Endothelial cell of umbilical vein (primary cell): ENCODE measurements around the gene CAMSAP1. TPM values are rescaled to one million over a fixed set of nuclear protein-coding genes. Genes with fewer than 3 reads are reported as not detected.

Experiments
- BruUV-seq: library from RNA; stranded (reverse); fragments of 400-500 nt; replicated peaks from 2 replicates; lab custom pipeline; 2021; lab: Mats Ljungman, UMichigan
- CTCF ChIA-PET: fragments of 300-600, 350-600 bp; sonication (Branson Sonifier 250); formaldehyde crosslinking; loops from one replicate; lab custom pipeline; 2021; ENCODE audit warnings: antibody characterized with exemption, inconsistent platforms; lab: Charles Lee
- POLR2A ChIA-PET: fragments of 300-600, 350-600 bp; sonication (Branson Sonifier 250); formaldehyde crosslinking; loops from one replicate; lab custom pipeline; 2021; ENCODE audit warnings: antibody characterized with exemption, inconsistent platforms; lab: Charles Lee
- DNase-seq: peaks from one replicate; pipeline ENCODE4 v3.0.0-alpha.2; 2011; ENCODE audit warnings: low read depth, low spot score
- FAIRE-seq: peaks from 2 replicates; lab custom pipeline; 2011; peaks lifted over from hg19 to GRCh38; lab: Jason Lieb, UNC
- H2AFZ ChIP-seq: 2 replicates; pipeline ENCODE4 v1.6.0; 2012; ENCODE audit warnings: low read depth, low read length, control low read depth, inconsistent platforms
- H3K27ac ChIP-seq: 2 replicates; pipeline ENCODE4 v1.5.1; 2011; ENCODE audit warnings: low read depth, mild to moderate bottlenecking, control low read depth, low read length, moderate library complexity; ENCODE audit not compliant: insufficient read depth
- H3K27me3 ChIP-seq, 2 experiments: 2 replicates each; pipeline versions ENCODE4 v1.6.0 to v1.6.1; 2011; ENCODE audit warnings: low read length in 2 of 2, mixed read lengths in 1 of 2; ENCODE audit not compliant: control insufficient read depth in 2 of 2, insufficient read depth in 2 of 2
- H3K36me3 ChIP-seq, 2 experiments: 2 replicates in 1 of 2; 3 replicates in 1 of 2; pipeline ENCODE4 v1.5.1; 2011; ENCODE audit warnings: low read length in 2 of 2, mild to moderate bottlenecking in 1 of 2, moderate library complexity in 1 of 2; ENCODE audit not compliant: control insufficient read depth in 2 of 2, insufficient read depth in 2 of 2; ENCODE audit errors: extremely low read depth in 1 of 2
- H3K4me1 ChIP-seq: 3 replicates; pipeline ENCODE4 v1.5.1; 2011; ENCODE audit warnings: mild to moderate bottlenecking, low read length; ENCODE audit not compliant: control insufficient read depth, insufficient read depth; ENCODE audit errors: extremely low read depth
- H3K4me2 ChIP-seq: 2 replicates; pipeline ENCODE4 v1.6.1; 2011; ENCODE audit warnings: low read length, control low read depth, mixed read lengths; ENCODE audit not compliant: insufficient read depth
- H3K4me3 ChIP-seq, 3 experiments: fragments of 200-600 bp in 1 of 3; sonication (generic), shearing (Covaris generic) in 1 of 3; replicated peaks in 1 of 3; 2 replicates each; pipeline ENCODE4 v1.5.1; 2011 to 2016; ENCODE audit warnings: control low read depth in 3 of 3, low read length in 3 of 3, mild to moderate bottlenecking in 2 of 3, inconsistent platforms in 1 of 3, low read depth in 1 of 3, moderate library complexity in 1 of 3; ENCODE audit not compliant: insufficient read depth in 1 of 3
- H3K79me2 ChIP-seq: 2 replicates; pipeline ENCODE4 v1.6.0; 2012; ENCODE audit warnings: low read length, inconsistent platforms; ENCODE audit not compliant: control insufficient read depth, insufficient read depth
- H3K9ac ChIP-seq: replicated peaks from 2 replicates; pipeline ENCODE3; 2011; ENCODE audit warnings: low read length, control low read depth; ENCODE audit not compliant: insufficient read depth; ENCODE audit errors: extremely low read depth
- H3K9me1 ChIP-seq: replicated peaks from 3 replicates; pipeline ENCODE4 v1.6.0; 2011; ENCODE audit warnings: mild to moderate bottlenecking, low read length; ENCODE audit not compliant: control insufficient read depth, insufficient read depth; ENCODE audit errors: extremely low read depth
- H3K9me3 ChIP-seq: replicated peaks from 2 replicates; pipeline ENCODE4 v1.5.1; 2012; ENCODE audit warnings: low read length, inconsistent platforms; ENCODE audit not compliant: control insufficient read depth, insufficient read depth
- H4K20me1 ChIP-seq: replicated peaks from 2 replicates; pipeline ENCODE3; 2011; ENCODE audit warnings: mild to moderate bottlenecking, low read length; ENCODE audit not compliant: control insufficient read depth, insufficient read depth; ENCODE audit errors: extremely low read depth
- EZH2 ChIP-seq: IDR thresholded peaks from 2 replicates; pipeline ENCODE4 v1.6.1; 2012; ENCODE audit warnings: borderline replicate concordance, low read depth, mild to moderate bottlenecking, moderate library complexity, low read length, inconsistent platforms; ENCODE audit not compliant: severe bottlenecking
- FOS ChIP-seq: IDR thresholded peaks from 2 replicates; pipeline ENCODE4 v1.6.1; 2011; ENCODE audit warnings: mild to moderate bottlenecking, low read length, moderate library complexity, borderline replicate concordance; ENCODE audit not compliant: insufficient read depth
- GATA2 ChIP-seq: IDR thresholded peaks from 2 replicates; pipeline ENCODE4 v1.7.0; 2011; ENCODE audit warnings: low read depth, mild to moderate bottlenecking, moderate library complexity, mixed read lengths, low read length; ENCODE audit not compliant: insufficient read length, insufficient read depth
- JUN ChIP-seq: IDR thresholded peaks from 2 replicates; pipeline ENCODE4 v1.6.1; 2011; ENCODE audit warnings: borderline replicate concordance, low read depth; ENCODE audit not compliant: insufficient read length, insufficient read depth
- MYC ChIP-seq: IDR thresholded peaks from one replicate; pipeline ENCODE4 v1.6.1; 2011; ENCODE audit warnings: mild to moderate bottlenecking, low read depth, low read length
- POLR2A ChIP-seq: IDR thresholded peaks from 2 replicates; pipeline ENCODE4 v1.6.1; 2012; ENCODE audit warnings: low read depth, mild to moderate bottlenecking, control low read depth, low read length
- POLR2AphosphoS5 ChIP-seq: IDR thresholded peaks from 2 replicates; pipeline ENCODE4 v1.6.1; 2012; ENCODE audit warnings: low read depth, mild to moderate bottlenecking, control low read depth, low read length, moderate library complexity; ENCODE audit not compliant: insufficient read depth
- dilution Hi-C: fragments of 300-500 bp; cut with MboI; formaldehyde crosslinking; loops from one replicate; pipeline ENCODE4 v1.15.0; 2019; ENCODE audit warnings: low sequenced_read_pairs; ENCODE audit not compliant: extremely low pct_ligation_motif_present
- intact Hi-C: fragments of 100-400 bp; cut with micrococcal nuclease; formaldehyde crosslinking; loops from one replicate; pipeline ENCODE4 v1.10.0; 2022
- polyA plus RNA-seq, 4 experiments: library from polyadenylated mRNA; depleted of rRNA in 3 of 4; stranded (reverse) in 3 of 4; unstranded in 1 of 4; fragments of >200 nt; gene quantifications; 2 replicates each; pipeline versions ENCODE4 v1.2.1 to v1.2.3, GENCODE V29; 2011 to 2012; ENCODE audit warnings: missing spikeins in 1 of 4
- total RNA-seq: library from RNA; stranded (reverse); gene quantifications from 2 replicates; pipeline ENCODE4 v1.2.3, GENCODE V29; 2021
- TF ChIP-seq, protein P1 (sequence below), 2 donors: IDR thresholded peaks; 1 replicate in 1 of 2; 2 replicates in 1 of 2; pipeline ENCODE4 v1.5.1; 2011; ENCODE audit warnings: low read length in 2 of 2, mild to moderate bottlenecking in 2 of 2, moderate library complexity in 2 of 2, control low read depth in 1 of 2, inconsistent platforms in 1 of 2, low read depth in 1 of 2; ENCODE audit not compliant: insufficient read depth in 1 of 2; ENCODE audit errors: extremely low read depth in 1 of 2
- TF ChIP-seq, protein P2 (sequence below): IDR thresholded peaks from 2 replicates; pipeline ENCODE4 v1.6.1; 2011; ENCODE audit not compliant: insufficient read depth, insufficient read length

Gene CAMSAP1
- total and polyA plus RNA-seq, 2 donors (not counting 3 experiments of a cell fraction or from before 2014, with no cell fraction given): 8.1 to 25.5 TPM

DNA sequence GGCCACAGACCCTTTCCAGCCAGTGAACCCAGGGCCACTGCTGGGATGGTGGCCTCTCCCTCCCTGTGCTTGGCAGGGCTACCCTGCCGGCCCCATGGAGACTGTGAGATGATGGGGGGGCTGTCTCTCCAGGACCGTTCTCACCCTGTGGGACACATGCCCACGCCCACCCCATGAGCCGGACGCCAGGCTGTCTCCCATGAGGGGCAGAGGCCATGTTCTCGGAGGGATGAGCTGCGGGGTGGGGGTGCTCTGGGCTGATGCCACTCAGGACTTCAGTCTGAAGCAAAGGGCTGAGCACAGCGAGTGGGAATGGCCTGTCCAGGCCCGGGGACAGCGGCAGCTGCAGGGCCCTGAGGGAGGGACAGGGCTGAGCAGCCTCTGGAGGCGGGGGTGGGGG is 116.5 kb downstream of the CAMSAP1 start:
- Histone ChIP-seq H3K9me1 (no peaks in the 10 kb centered on the region), H3K4me1 (no peaks in the 10 kb centered on the region), H3K27me3 (no peaks in the 10 kb centered on the region), H3K4me3 (no peak overlapping the region), H3K4me2 (no peak overlapping the region), H2AFZ (no peak overlapping the region), H3K36me3 (no peaks in the 10 kb centered on the region), H3K9ac (no peak overlapping the region), H4K20me1 (no peaks in the 10 kb centered on the region), H3K79me2 (no peaks in the 10 kb centered on the region), H3K27ac (no peak overlapping the region), H3K9me3 (no peaks in the 10 kb centered on the region)
- DNase-seq: no peak
- ChIA-PET POLR2A (no interaction called here), CTCF (no interaction called here)
- TF ChIP-seq, protein P1, sequence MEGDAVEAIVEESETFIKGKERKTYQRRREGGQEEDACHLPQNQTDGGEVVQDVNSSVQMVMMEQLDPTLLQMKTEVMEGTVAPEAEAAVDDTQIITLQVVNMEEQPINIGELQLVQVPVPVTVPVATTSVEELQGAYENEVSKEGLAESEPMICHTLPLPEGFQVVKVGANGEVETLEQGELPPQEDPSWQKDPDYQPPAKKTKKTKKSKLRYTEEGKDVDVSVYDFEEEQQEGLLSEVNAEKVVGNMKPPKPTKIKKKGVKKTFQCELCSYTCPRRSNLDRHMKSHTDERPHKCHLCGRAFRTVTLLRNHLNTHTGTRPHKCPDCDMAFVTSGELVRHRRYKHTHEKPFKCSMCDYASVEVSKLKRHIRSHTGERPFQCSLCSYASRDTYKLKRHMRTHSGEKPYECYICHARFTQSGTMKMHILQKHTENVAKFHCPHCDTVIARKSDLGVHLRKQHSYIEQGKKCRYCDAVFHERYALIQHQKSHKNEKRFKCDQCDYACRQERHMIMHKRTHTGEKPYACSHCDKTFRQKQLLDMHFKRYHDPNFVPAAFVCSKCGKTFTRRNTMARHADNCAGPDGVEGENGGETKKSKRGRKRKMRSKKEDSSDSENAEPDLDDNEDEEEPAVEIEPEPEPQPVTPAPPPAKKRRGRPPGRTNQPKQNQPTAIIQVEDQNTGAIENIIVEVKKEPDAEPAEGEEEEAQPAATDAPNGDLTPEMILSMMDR (IDR thresholded peaks at IDR 0.05; ENCODE audit: extremely low read depth in 1 of 2, insufficient read depth in 1 of 2, low read depth in 1 of 2, low read length in 2 of 2): no peak
- no peak for TF ChIP-seq POLR2A
- TF ChIP-seq JUN: no peak
- no peak for TF ChIP-seq POLR2AphosphoS5
- TF ChIP-seq FOS: no peak
- no peak for TF ChIP-seq MYC
- TF ChIP-seq EZH2: no peak
- TF ChIP-seq GATA2: no peak
- TF ChIP-seq, protein P2, sequence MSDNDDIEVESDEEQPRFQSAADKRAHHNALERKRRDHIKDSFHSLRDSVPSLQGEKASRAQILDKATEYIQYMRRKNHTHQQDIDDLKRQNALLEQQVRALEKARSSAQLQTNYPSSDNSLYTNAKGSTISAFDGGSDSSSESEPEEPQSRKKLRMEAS: no peak
- intact Hi-C loops: no loop called here
- BruUV-seq: no TSS peak
- dilution Hi-C loops: no loop called here
- FAIRE-seq: no peak
